Liver (tissue), 9 donors: ENCODE measurements around the gene OR6K3. TPM values are rescaled to one million over a fixed set of nuclear protein-coding genes. Genes with fewer than 3 reads are reported as not detected.

ENCODE experiments used
- DNase-seq: peaks from one replicate; pipeline ENCODE4 v3.0.0-alpha.2; 2017; ENCODE audit warnings: low spot score
- H3K27ac ChIP-seq, 2 donors: one replicate each; pipeline ENCODE4 v1.7.0; 2013; ENCODE audit warnings: inconsistent platforms in 2 of 2, low read length in 2 of 2, control low read depth in 1 of 2, low read depth in 1 of 2, mild to moderate bottlenecking in 1 of 2
- H3K27me3 ChIP-seq, 4 donors: one replicate each; pipeline versions ENCODE4 v1.6.1 to v1.7.0; 2013; ENCODE audit warnings: low read length in 3 of 4, inconsistent platforms in 1 of 4, mild to moderate bottlenecking in 1 of 4, moderate library complexity in 1 of 4; ENCODE audit not compliant: control insufficient read depth in 4 of 4, insufficient read depth in 4 of 4
- H3K36me3 ChIP-seq, 4 donors: one replicate each; pipeline versions ENCODE4 v1.6.1 to v1.7.0; 2013; ENCODE audit warnings: low read length in 3 of 4, mild to moderate bottlenecking in 3 of 4, low read depth in 1 of 4, moderate library complexity in 1 of 4; ENCODE audit not compliant: control insufficient read depth in 4 of 4, insufficient read depth in 3 of 4
- H3K4me1 ChIP-seq, 4 donors: one replicate each; pipeline versions ENCODE4 v1.6.1 to v1.7.0; 2013; ENCODE audit warnings: low read length in 3 of 4, mild to moderate bottlenecking in 3 of 4, moderate library complexity in 1 of 4; ENCODE audit not compliant: control insufficient read depth in 4 of 4, insufficient read depth in 4 of 4
- H3K4me3 ChIP-seq, 3 donors: one replicate each; pipeline versions ENCODE4 v1.6.1 to v1.7.0; 2013; ENCODE audit warnings: low read length in 3 of 3, control low read depth in 1 of 3, low read depth in 1 of 3, mild to moderate bottlenecking in 1 of 3
- H3K9ac ChIP-seq, 2 donors: one replicate each; pipeline ENCODE4 v1.7.0; 2013; ENCODE audit warnings: low read length in 2 of 2, mild to moderate bottlenecking in 2 of 2, moderate library complexity in 2 of 2, control low read depth in 1 of 2, low read depth in 1 of 2
- H3K9me3 ChIP-seq, 4 donors: one replicate each; pipeline versions ENCODE4 v1.6.1 to v1.7.0; 2013; ENCODE audit warnings: low read length in 3 of 4; ENCODE audit not compliant: control insufficient read depth in 4 of 4
- ATF3 ChIP-seq: IDR thresholded peaks from 2 replicates; pipeline ENCODE4 v1.6.1; 2016; ENCODE audit warnings: antibody characterized with exemption
- CTCF ChIP-seq: fragments of 150-350 bp; IDR thresholded peaks from 2 replicates; pipeline ENCODE4 v1.5.1; 2017; ENCODE audit warnings: improper control_type of control experiment, low read depth, low read length; ENCODE audit not compliant: missing input control
- EGR1 ChIP-seq, 2 donors: IDR thresholded peaks; 2 replicates each; pipeline ENCODE4 v1.6.1; 2016 to 2018; ENCODE audit warnings: antibody characterized with exemption in 2 of 2, low read depth in 2 of 2
- FOXA1 ChIP-seq: IDR thresholded peaks from 2 replicates; pipeline ENCODE4 v1.6.1; 2016; ENCODE audit warnings: antibody characterized with exemption
- FOXA2 ChIP-seq: IDR thresholded peaks from 2 replicates; pipeline ENCODE4 v1.6.1; 2016; ENCODE audit warnings: antibody characterized with exemption
- GABPA ChIP-seq, 2 donors: IDR thresholded peaks in 1 of 2; conservative IDR thresholded peaks in 1 of 2; 2 replicates each; pipeline ENCODE4 v1.6.1; 2016; ENCODE audit warnings: antibody characterized with exemption in 2 of 2, mild to moderate bottlenecking in 1 of 2, moderate library complexity in 1 of 2
- HNF4A ChIP-seq, 2 donors: conservative IDR thresholded peaks; 2 replicates each; pipeline ENCODE4 v1.6.1; 2016; ENCODE audit warnings: antibody characterized with exemption in 2 of 2, mild to moderate bottlenecking in 2 of 2
- HNF4G ChIP-seq: IDR thresholded peaks from 2 replicates; pipeline ENCODE4 v1.6.1; 2016; ENCODE audit warnings: antibody characterized with exemption
- JUND ChIP-seq, 2 donors: IDR thresholded peaks; 2 replicates each; pipeline ENCODE4 v1.6.1; 2016; ENCODE audit warnings: antibody characterized with exemption in 2 of 2
- MAX ChIP-seq: IDR thresholded peaks from 2 replicates; pipeline ENCODE4 v1.6.1; 2016; ENCODE audit warnings: antibody characterized with exemption
- NR2F2 ChIP-seq: IDR thresholded peaks from 2 replicates; pipeline ENCODE4 v1.6.1; 2016; ENCODE audit warnings: antibody characterized with exemption
- RAD21 ChIP-seq, 2 donors: IDR thresholded peaks; 2 replicates each; pipeline ENCODE4 v1.6.1; 2016; ENCODE audit warnings: antibody characterized with exemption in 2 of 2, mild to moderate bottlenecking in 2 of 2
- REST ChIP-seq: IDR thresholded peaks from 2 replicates; pipeline ENCODE4 v1.6.1; 2016; ENCODE audit warnings: antibody characterized with exemption, mild to moderate bottlenecking
- RXRA ChIP-seq, 2 donors: IDR thresholded peaks; 2 replicates each; pipeline ENCODE4 v1.6.1; 2017 to 2018; ENCODE audit warnings: antibody characterized with exemption in 2 of 2, mild to moderate bottlenecking in 1 of 2
- SP1 ChIP-seq: IDR thresholded peaks from 2 replicates; pipeline ENCODE4 v1.6.1; 2018; ENCODE audit warnings: antibody characterized with exemption, mild to moderate bottlenecking
- YY1 ChIP-seq: IDR thresholded peaks from 2 replicates; pipeline ENCODE4 v1.6.1; 2016; ENCODE audit warnings: antibody characterized with exemption, mild to moderate bottlenecking
- ZBTB33 ChIP-seq: IDR thresholded peaks from 2 replicates; pipeline ENCODE4 v1.6.1; 2016; ENCODE audit warnings: antibody characterized with exemption
- polyA plus RNA-seq, 2 donors: library from polyadenylated mRNA; stranded (reverse) in 1 of 2; unstranded in 1 of 2; fragments of 200-250 nt in 1 of 2; fragments of >200 nt in 1 of 2; fragmentation: Nextera tagmentation in 1 of 2; extraction: Ambion mirVana in 1 of 2; gene quantifications; one replicate each; pipeline versions ENCODE4 v1.2.1 to v1.2.3, GENCODE V29; 2013 to 2015
- total RNA-seq, 2 donors: library from RNA; depleted of rRNA; stranded (reverse); fragments of >200 nt; gene quantifications; one replicate each; pipeline ENCODE4 v1.2.3, GENCODE V29; 2014
- donor health status: healthy.
- donor health status: healthy.
- donor health status: healthy.
- donor health status: healthy.
- donor health status: healthy.

Gene OR6K3
- total and polyA plus RNA-seq, 4 donors = 0.19 TPM; not detected in 3

- H3K9ac ChIP-seq = no peak overlapping the region
- H3K36me3 ChIP-seq = no peaks in the 10 kb centered on the region
- H3K4me1 ChIP-seq = no peaks in the 10 kb centered on the region
- H3K27me3 ChIP-seq = peaks cover 0 to 7% (median 1%) of the 10 kb centered on the region in 4 donors
- no peak overlapping the region for H3K4me3 ChIP-seq
- no peaks in the 10 kb centered on the region for H3K9me3 ChIP-seq
- no peak overlapping the region for H3K27ac ChIP-seq
- DNase-seq = no peak
- TF ChIP-seq RAD21 (IDR thresholded peaks at IDR 0.05) = no peak
- TF ChIP-seq RXRA (IDR thresholded peaks at IDR 0.05) = no peak
- no peak for TF ChIP-seq CTCF
- no peak for TF ChIP-seq FOXA2
- no peak for TF ChIP-seq EGR1 (IDR thresholded peaks at IDR 0.05; ENCODE audit: low read depth in 2 of 2)
- TF ChIP-seq NR2F2 = no peak
- no peak for TF ChIP-seq SP1
- TF ChIP-seq ZBTB33 = no peak
- TF ChIP-seq GABPA (IDR thresholded peaks at IDR 0.05 in 1 of 2, conservative IDR thresholded peaks at IDR 0.05 in 1 of 2) = no peak
- no peak for TF ChIP-seq FOXA1
- TF ChIP-seq YY1 = no peak
- no peak for TF ChIP-seq REST
- TF ChIP-seq HNF4A (conservative IDR thresholded peaks at IDR 0.05) = no peak
- TF ChIP-seq MAX = no peak
- TF ChIP-seq ATF3 = no peak
- no peak for TF ChIP-seq HNF4G
- no peak for TF ChIP-seq JUND (IDR thresholded peaks at IDR 0.05)
Measured at GRCh38 chr1:158687037-158687436, 33.5 kb downstream of the OR6K3 start.
